ENCODE data around the gene RPS6KA3. TPM values are rescaled to one million over a fixed set of nuclear protein-coding genes. Genes with fewer than 3 reads are reported as not detected.

The RPS6KA3 gene
- total and polyA plus RNA-seq, 2 of the 8 experiments (the other 6 are each of a cell fraction or from before 2014, with no cell fraction given), result 7.1 to 13.0 TPM

- no peak for TF ChIP-seq CHD7 (IDR thresholded peaks at IDR 0.05; ENCODE audit: insufficient replicate concordance, low read length)
- TF ChIP-seq TBP (IDR thresholded peaks at IDR 0.05; ENCODE audit: low read depth, low read length), result peak; percentile 51; the same call in 1 of the 2 replicates
- TF ChIP-seq SUZ12 (IDR thresholded peaks at IDR 0.05; ENCODE audit: low read length), result peak; percentile 40; the same call in 1 of the 2 replicates
- peak; percentile 40; the same call in 1 of the 2 replicates for TF ChIP-seq KDM1A (IDR thresholded peaks at IDR 0.05; ENCODE audit: borderline replicate concordance, low read length)
- no peak for TF ChIP-seq BACH1 (IDR thresholded peaks at IDR 0.05; ENCODE audit: low read length)
These were observed 150.0 kb downstream of the RPS6KA3 start, which contains the start of gene MAP7D2 (continued) for GRCh38 chrX:20116577-20117240.
